Activated T-cell treated with anti-CD3 and anti-CD28 coated beads for 1 hour (primary cell): Measurements from ENCODE around the gene LCK.

Source experiments
- DNase-seq: peaks from one replicate; pipeline ENCODE4 v3.0.0-alpha.2; 2020; ENCODE audit warnings: low read depth

LCK gene

GRCh38 chr1:32327204-32327603 is 76.1 kb downstream of the LCK start:
- DNase-seq: no peak

- no peak for DNase-seq
Observed at GRCh38 chr1:32329931-32330466, 78.9 kb downstream of the LCK start.

GRCh38 chr1:32330558-32331151 is 79.6 kb downstream of the LCK start:
- DNase-seq: no peak

GRCh38 chr1:32331549-32331948 is 80.5 kb downstream of the LCK start:
- no peak for DNase-seq

- DNase-seq: no peak
Observed at GRCh38 chr1:32332290-32333079, 81.4 kb downstream of the LCK start.

GRCh38 chr1:32333251-32333963 is 82.3 kb downstream of the LCK start:
- DNase-seq: no peak

GRCh38 chr1:32334274-32334861 is 83.3 kb downstream of the LCK start:
- no peak for DNase-seq

- DNase-seq: peak; percentile 62
Observed at GRCh38 chr1:32334864-32335534, 83.9 kb downstream of the LCK start.

GRCh38 chr1:32335535-32335789 is 84.4 kb downstream of the LCK start:
- DNase-seq: no peak
